ENCODE data around the gene DAPK2. TPM values are rescaled to one million over a fixed set of nuclear protein-coding genes. Genes with fewer than 3 reads are reported as not detected.

Gene DAPK2
- total and polyA plus RNA-seq, 2 donors (not counting 1 experiment from before 2014, with no cell fraction given), result 8.3 to 31.9 TPM

GRCh38 chr15:63948971-63949370 is 97.3 kb downstream of the DAPK2 start:
- peaks cover 0 to 5% (median 0%) of the 10 kb centered on the region in 3 donors for H3K9me3 ChIP-seq (ENCODE audit: control extremely low read depth in 1 of 3, control insufficient read depth in 2 of 3, insufficient read depth in 1 of 3, low read length in 2 of 3)
- H3K4me2 ChIP-seq (replicated peaks; ENCODE audit: low read depth, low read length, poor library complexity, severe bottlenecking), result no peak overlapping the region
- Mint-ChIP-seq H3K27ac (no peak overlapping the region), H3K9me3 (ENCODE audit: insufficient read depth) (no peaks in the 10 kb centered on the region), H3K4me1 (peaks cover 13% of the 10 kb centered on the region), H3K4me3 (no peak overlapping the region), H3K27me3 (no peaks in the 10 kb centered on the region)
- no peak overlapping the region for H3K27ac ChIP-seq (ENCODE audit: low read length in 2 of 2)
- H3K4me3 ChIP-seq (ENCODE audit: control extremely low read depth in 1 of 5, extremely low read depth in 1 of 5, insufficient read depth in 1 of 5, low read depth in 2 of 5, low read length in 4 of 5), result no peak overlapping the region
- ChIA-PET CTCF (interaction anchor here (4.4 kb wide), 1 partner anchor 118 kb away, joined by 27 read pairs; no protein-coding TSS in a partner anchor), POLR2A (no interaction called here)
- H4K20me1 ChIP-seq (ENCODE audit: control insufficient read depth, insufficient read depth, low read length, poor library complexity, severe bottlenecking), result no peaks in the 10 kb centered on the region
- intact Hi-C loops (cut with micrococcal nuclease), result loop anchor here (5.0 kb wide), 1 partner anchor 93 kb away; no protein-coding TSS in a partner anchor
- TF ChIP-seq CTCF (IDR thresholded peaks at IDR 0.05) (no peak), EZH2 (IDR thresholded peaks at IDR 0.05; ENCODE audit: borderline replicate concordance, insufficient read depth, low read depth, low read length, poor library complexity, severe bottlenecking) (no peak)
- 100% methylated on average over 2 of the region's 2 CpGs for WGBS (ENCODE audit: insufficient coverage)
- H3K9ac ChIP-seq (ENCODE audit: low read length), result no peak overlapping the region
- no peak overlapping the region for H2AFZ ChIP-seq (ENCODE audit: insufficient read depth, low read depth, low read length, poor library complexity, severe bottlenecking)
- peaks cover 5 to 14% of the 10 kb centered on the region in 2 donors for H3K4me1 ChIP-seq (ENCODE audit: control insufficient read depth in 2 of 2, insufficient read depth in 2 of 2, low read length in 2 of 2)
- no peaks in the 10 kb centered on the region for H3K36me3 ChIP-seq (replicated peaks in 1 of 2; ENCODE audit: control extremely low read depth in 1 of 2, control insufficient read depth in 1 of 2, extremely low read depth in 1 of 2, insufficient read depth in 2 of 2, low read length in 1 of 2)
- H3K79me2 ChIP-seq (ENCODE audit: control insufficient read depth, insufficient read depth, low read length), result no peaks in the 10 kb centered on the region
- ATAC-seq (ENCODE audit: low read depth) (no peak), DNase-seq (no peak)
- H3K27me3 ChIP-seq (replicated peaks in 1 of 4; ENCODE audit: control extremely low read depth in 1 of 4, control insufficient read depth in 3 of 4, insufficient read depth in 4 of 4, low read length in 3 of 4), result peaks cover 0 to 2% (median 0%) of the 10 kb centered on the region in 4 experiments

GRCh38 chr15:63948436-63948835 is 97.8 kb downstream of the DAPK2 start:
- Mint-ChIP-seq H3K27ac (no peak overlapping the region), H3K4me1 (peaks cover 13% of the 10 kb centered on the region), H3K9me3 (ENCODE audit: insufficient read depth) (no peaks in the 10 kb centered on the region), H3K4me3 (no peak overlapping the region), H3K27me3 (no peaks in the 10 kb centered on the region)
- no peak overlapping the region for H3K4me2 ChIP-seq (replicated peaks; ENCODE audit: low read depth, low read length, poor library complexity, severe bottlenecking)
- peaks cover 0 to 2% (median 0%) of the 10 kb centered on the region in 4 experiments for H3K27me3 ChIP-seq (replicated peaks in 1 of 4; ENCODE audit: control extremely low read depth in 1 of 4, control insufficient read depth in 3 of 4, insufficient read depth in 4 of 4, low read length in 3 of 4)
- peaks cover 5 to 15% of the 10 kb centered on the region in 2 donors for H3K4me1 ChIP-seq (ENCODE audit: control insufficient read depth in 2 of 2, insufficient read depth in 2 of 2, low read length in 2 of 2)
- H2AFZ ChIP-seq (ENCODE audit: insufficient read depth, low read depth, low read length, poor library complexity, severe bottlenecking), result no peak overlapping the region
- CTCF ChIA-PET, result interaction anchor here (1.0 to 4.4 kb wide), 5 partner anchors 10 to 196 kb away, joined by 3 to 27 read pairs (median 4); no protein-coding TSS in a partner anchor
- TF ChIP-seq EZH2 (IDR thresholded peaks at IDR 0.05; ENCODE audit: borderline replicate concordance, insufficient read depth, low read depth, low read length, poor library complexity, severe bottlenecking) (no peak), CTCF (IDR thresholded peaks at IDR 0.05) (no peak)
- POLR2A ChIA-PET, result interaction anchor here (0.6 kb wide), 1 partner anchor 23 kb away, joined by 5 read pairs; no protein-coding TSS in a partner anchor
- DNase-seq (no peak), ATAC-seq (ENCODE audit: low read depth) (no peak)
- no peaks in the 10 kb centered on the region for H3K79me2 ChIP-seq (ENCODE audit: control insufficient read depth, insufficient read depth, low read length)
- H3K4me3 ChIP-seq (ENCODE audit: control extremely low read depth in 1 of 5, extremely low read depth in 1 of 5, insufficient read depth in 1 of 5, low read depth in 2 of 5, low read length in 4 of 5), result no peak overlapping the region
- intact Hi-C loops (cut with micrococcal nuclease), result loop anchor here (5.0 kb wide), 1 partner anchor 94 kb away; no protein-coding TSS in a partner anchor
- no peak overlapping the region for H3K9ac ChIP-seq (ENCODE audit: low read length)
- H3K27ac ChIP-seq (ENCODE audit: low read length in 2 of 2), result no peak overlapping the region
- H4K20me1 ChIP-seq (ENCODE audit: control insufficient read depth, insufficient read depth, low read length, poor library complexity, severe bottlenecking), result no peaks in the 10 kb centered on the region
- no peaks in the 10 kb centered on the region for H3K36me3 ChIP-seq (replicated peaks in 1 of 2; ENCODE audit: control extremely low read depth in 1 of 2, control insufficient read depth in 1 of 2, extremely low read depth in 1 of 2, insufficient read depth in 2 of 2, low read length in 1 of 2)
- H3K9me3 ChIP-seq (ENCODE audit: control extremely low read depth in 1 of 3, control insufficient read depth in 2 of 3, insufficient read depth in 1 of 3, low read length in 2 of 3), result peaks cover 0 to 5% (median 0%) of the 10 kb centered on the region in 3 donors
- 98% methylated on average over 5 of the region's 5 CpGs for WGBS (ENCODE audit: insufficient coverage)

All from B cell (primary cell).